CD4-positive, alpha-beta T cell treated with Interleukin-6 for 4 hours (primary cell): ENCODE data around the gene GKN2.

Experiments used
- DNase-seq: peaks from one replicate; pipeline ENCODE4 v3.0.0-alpha.2; 2020; ENCODE audit warnings: mixed read lengths

Gene GKN2

GRCh38 chr2:68952887-68953521 is at the start of gene GKN2:
TSS of gene GKN2 (minus strand) at chr2:68952893. CDS start at chr2:68952861, 32 bp downstream.
- no peak for DNase-seq

- DNase-seq = no peak
Observed at GRCh38 chr2:69001879-69002278, 49.2 kb upstream of the GKN2 start.

- no peak for DNase-seq
Observed at GRCh38 chr2:68997401-68997800, 44.7 kb upstream of the GKN2 start.

- no peak for DNase-seq
Observed at GRCh38 chr2:68995916-68996315, 43.2 kb upstream of the GKN2 start.

GRCh38 chr2:68994864-68995263 is 42.2 kb upstream of the GKN2 start:
- no peak for DNase-seq

GRCh38 chr2:68993660-68994059 is 41.0 kb upstream of the GKN2 start:
- no peak for DNase-seq

- no peak for DNase-seq
Observed at GRCh38 chr2:68992933-68993332, 40.2 kb upstream of the GKN2 start.

- DNase-seq = no peak
Observed at GRCh38 chr2:68992341-68992740, 39.6 kb upstream of the GKN2 start.

- no peak for DNase-seq
Observed at GRCh38 chr2:68989035-68989434, 36.3 kb upstream of the GKN2 start.

- no peak for DNase-seq
Observed at GRCh38 chr2:68987021-68987503, 34.4 kb upstream of the GKN2 start.

GRCh38 chr2:68980956-68981355 is 28.3 kb upstream of the GKN2 start:
- no peak for DNase-seq

GRCh38 chr2:68978098-68978497 is 25.4 kb upstream of the GKN2 start:
- no peak for DNase-seq

GRCh38 chr2:68977453-68977852 is 24.8 kb upstream of the GKN2 start:
- no peak for DNase-seq

- DNase-seq = no peak
Observed at GRCh38 chr2:68975844-68976243, 23.2 kb upstream of the GKN2 start.

GRCh38 chr2:68974946-68975665 is 22.4 kb upstream of the GKN2 start:
- DNase-seq = no peak

- DNase-seq = no peak
Observed at GRCh38 chr2:68974251-68974650, 21.6 kb upstream of the GKN2 start, which contains the start of gene GKN1. TSS of gene GKN1 (plus strand) at chr2:68974636. CDS start at chr2:68974678, 42 bp downstream.

GRCh38 chr2:68971591-68972231 is 19.0 kb upstream of the GKN2 start:
- DNase-seq = no peak

GRCh38 chr2:68970566-68971265 is 18.0 kb upstream of the GKN2 start:
- no peak for DNase-seq

- no peak for DNase-seq
Observed at GRCh38 chr2:68969736-68970490, 17.2 kb upstream of the GKN2 start.

GRCh38 chr2:68968221-68968620 is 15.5 kb upstream of the GKN2 start:
- DNase-seq = no peak

- DNase-seq = no peak
Observed at GRCh38 chr2:68964282-68964681, 11.6 kb upstream of the GKN2 start.

- DNase-seq = no peak
Observed at GRCh38 chr2:68961380-68961779, 8.7 kb upstream of the GKN2 start.

GRCh38 chr2:68959001-68959400 is 6.3 kb upstream of the GKN2 start:
- DNase-seq = no peak
